Ovary (tissue), 9 donors: Measurements from ENCODE around the gene ANGPTL2. TPM values are rescaled to one million over a fixed set of nuclear protein-coding genes. Genes with fewer than 3 reads are reported as not detected.
A peak's percentile ranks its signal among the peaks of the same experiment; 100 is the strongest.

Experiments
- DNase-seq, 5 donors: peaks; one replicate each; pipeline ENCODE4 v3.0.0-alpha.2; 2019 to 2020
- H3K27ac ChIP-seq, 2 donors: fragments of 200-600 bp; one replicate each; pipeline versions ENCODE4 v1.5.1 to v1.8.0; 2019 to 2022
- H3K27me3 ChIP-seq: fragments of 200-600 bp; one replicate; pipeline ENCODE4 v1.8.0; 2022
- H3K36me3 ChIP-seq: fragments of 200-600 bp; sonication (generic); one replicate; pipeline ENCODE4 v1.5.1; 2019
- H3K4me1 ChIP-seq: one replicate; pipeline ENCODE4 v1.8.1; 2013; ENCODE audit warnings: mild to moderate bottlenecking, moderate library complexity; ENCODE audit not compliant: insufficient read depth
- H3K4me3 ChIP-seq: fragments of 200-600 bp; sonication (generic); one replicate; pipeline ENCODE4 v1.5.1; 2017
- H3K9me3 ChIP-seq, 2 donors: fragments of 200-600 bp in 1 of 2; sonication (generic) in 1 of 2; one replicate each; pipeline versions ENCODE4 v1.5.1 to v1.8.1; 2013 to 2019; ENCODE audit warnings: mild to moderate bottlenecking in 1 of 2, moderate library complexity in 1 of 2
- EP300 ChIP-seq: sonication (generic); formaldehyde crosslinking; IDR thresholded peaks from one replicate; pipeline ENCODE4 v1.6.1; 2017; ENCODE audit warnings: antibody characterized with exemption
- POLR2A ChIP-seq: fragments of 450-650 bp; IDR thresholded peaks from one replicate; pipeline ENCODE4 v1.6.1; 2017; ENCODE audit warnings: antibody characterized with exemption, mild to moderate bottlenecking, moderate library complexity
- WGBS, 3 donors: extraction: QIAGEN DNeasy Blood & Tissue Kit in 1 of 3; methylation state at CpG; one replicate each; pipeline versions ENCODE4 v1.1.5 to v1.1.7; 2013 to 2017; 5-methylcytosine and 5-hydroxymethylcytosine counted together
- intact Hi-C, 4 donors: fragments of 100-400 bp; cut with DNase I; formaldehyde crosslinking; loops; one replicate each; pipeline versions ENCODE4 v1.11.0 to v1.15.1; 2022 to 2023
- polyA plus RNA-seq, 2 donors: library from polyadenylated mRNA; stranded (reverse); fragments of 200-250 nt in 1 of 2; fragments of 350-450 nt in 1 of 2; fragmentation: Illumina TruSeq in 1 of 2; extraction: RNeasy Lipid Tissue Mini Kit (QIAGEN cat#74804) in 1 of 2; gene quantifications; one replicate each; pipeline ENCODE4 v1.2.3, GENCODE V29; 2013 to 2014
- total RNA-seq, 7 donors: library from RNA; depleted of rRNA in 2 of 7; stranded (reverse); fragments of >200 nt in 2 of 7; fragmentation: NEBNext Ultra II Directional in 3 of 7; extraction: Animal tissue kit (Norgen Biotek cat#: 25700) in 3 of 7; gene quantifications; one replicate each; pipeline versions ENCODE4 v1.1.0 to v1.2.4, GENCODE V29; 2016 to 2023
- TF ChIP-seq, protein P1 (sequence below), 3 donors: fragments of 450-650 bp in 2 of 3; fragments of 200-600 bp in 1 of 3; IDR thresholded peaks; one replicate each; pipeline versions ENCODE4 v1.5.1 to v1.8.0; 2016 to 2022; ENCODE audit warnings: antibody characterized with exemption in 3 of 3, mild to moderate bottlenecking in 1 of 3
- donor health status: DM: no; HTN: no; CAD: no; lungs with moderate emphysema.
- donor health status: DM: no; HTN: no; CAD: no.
- donor health status: Bipolar disorder and iron deficiency.
- donor health status: DM: yes; HTN: yes; CAD: no.
- donor health status: DM: no; HTN: no; CAD: no.
- donor health status: DM: yes; HTN: yes; CAD: no.

The ANGPTL2 gene
- total and polyA plus RNA-seq, 9 donors, result 9.8 to 114 (median 64.1) TPM

DNA sequence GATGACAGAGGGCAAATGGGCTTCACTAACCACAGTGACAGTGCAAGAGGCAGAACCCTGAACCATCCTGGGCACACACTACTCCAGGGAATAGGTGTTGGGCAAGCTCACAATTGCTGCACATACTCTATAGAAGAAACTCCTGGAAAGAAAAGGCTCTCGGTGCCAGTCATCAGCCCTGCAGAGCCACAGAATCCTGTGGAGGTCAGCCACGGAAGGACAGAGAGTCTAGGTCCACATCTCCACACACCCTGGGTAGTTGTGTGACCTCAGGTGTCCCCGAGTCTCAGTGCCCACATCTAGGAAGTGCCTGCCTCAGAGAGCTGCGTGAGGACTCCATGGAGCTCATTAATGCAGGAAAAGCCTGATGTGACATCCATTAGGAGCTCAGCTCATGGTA is 16.0 kb upstream of the ANGPTL2 start:
- TF ChIP-seq, protein P1, sequence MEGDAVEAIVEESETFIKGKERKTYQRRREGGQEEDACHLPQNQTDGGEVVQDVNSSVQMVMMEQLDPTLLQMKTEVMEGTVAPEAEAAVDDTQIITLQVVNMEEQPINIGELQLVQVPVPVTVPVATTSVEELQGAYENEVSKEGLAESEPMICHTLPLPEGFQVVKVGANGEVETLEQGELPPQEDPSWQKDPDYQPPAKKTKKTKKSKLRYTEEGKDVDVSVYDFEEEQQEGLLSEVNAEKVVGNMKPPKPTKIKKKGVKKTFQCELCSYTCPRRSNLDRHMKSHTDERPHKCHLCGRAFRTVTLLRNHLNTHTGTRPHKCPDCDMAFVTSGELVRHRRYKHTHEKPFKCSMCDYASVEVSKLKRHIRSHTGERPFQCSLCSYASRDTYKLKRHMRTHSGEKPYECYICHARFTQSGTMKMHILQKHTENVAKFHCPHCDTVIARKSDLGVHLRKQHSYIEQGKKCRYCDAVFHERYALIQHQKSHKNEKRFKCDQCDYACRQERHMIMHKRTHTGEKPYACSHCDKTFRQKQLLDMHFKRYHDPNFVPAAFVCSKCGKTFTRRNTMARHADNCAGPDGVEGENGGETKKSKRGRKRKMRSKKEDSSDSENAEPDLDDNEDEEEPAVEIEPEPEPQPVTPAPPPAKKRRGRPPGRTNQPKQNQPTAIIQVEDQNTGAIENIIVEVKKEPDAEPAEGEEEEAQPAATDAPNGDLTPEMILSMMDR (IDR thresholded peaks at IDR 0.05), result no peak
- TF ChIP-seq POLR2A (no peak), EP300 (no peak)
- intact Hi-C loops, result loop anchor here in 1 of 4 donors (5.0 kb wide), 1 partner anchor 44 kb away; no protein-coding TSS in a partner anchor
- Histone ChIP-seq H3K9me3 (no peaks in the 10 kb centered on the region), H3K27me3 (no peaks in the 10 kb centered on the region), H3K4me1 (peaks cover 9% of the 10 kb centered on the region), H3K36me3 (no peaks in the 10 kb centered on the region), H3K27ac (no peak overlapping the region), H3K4me3 (no peak overlapping the region)
- peak in 4 of 5 donors; percentile 5 to 12 (median 8) for DNase-seq
- WGBS, 3 donors, result 92 to 100% (median 98%) methylated on average over 4 of the region's 4 CpGs

DNA sequence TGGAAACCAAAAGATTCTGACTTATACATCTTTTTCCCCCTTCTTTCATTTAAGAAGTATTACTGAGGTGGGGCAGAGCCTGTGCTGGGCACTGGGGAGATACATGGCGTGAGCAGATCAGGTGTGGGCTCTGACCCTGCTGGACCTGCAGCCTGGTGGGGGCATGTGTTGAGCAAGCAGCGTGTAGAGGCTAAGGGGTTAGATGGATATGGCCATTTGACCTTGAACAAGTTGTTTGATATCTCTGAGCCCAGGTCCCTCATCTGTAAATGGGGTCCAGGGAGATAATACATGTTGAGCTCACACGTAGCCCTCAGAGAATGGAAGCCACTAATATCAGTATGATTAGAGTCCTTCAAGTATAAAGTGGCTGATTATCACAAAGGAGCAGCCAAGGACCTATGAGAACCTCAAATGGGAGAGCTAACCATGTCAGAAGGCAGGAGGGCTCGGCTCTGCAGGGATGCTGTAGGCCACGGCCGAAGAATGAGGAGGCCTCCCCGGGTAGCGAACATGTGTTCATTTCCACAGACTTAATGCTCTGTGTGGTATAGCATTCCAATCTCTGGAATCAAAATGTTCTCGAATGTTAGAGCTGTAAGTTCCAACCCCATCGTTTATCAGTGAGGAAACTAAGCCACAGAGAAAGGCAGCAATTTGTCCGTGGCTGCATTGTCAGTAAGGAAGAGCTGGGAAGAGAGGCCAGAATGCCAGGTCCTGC is 15.4 kb upstream of the ANGPTL2 start:
- no peaks in the 10 kb centered on the region for H3K9me3 ChIP-seq
- TF ChIP-seq, protein P1 (IDR thresholded peaks at IDR 0.05), result no peak
- TF ChIP-seq EP300, result no peak
- TF ChIP-seq POLR2A, result no peak
- WGBS, 3 donors, result 89 to 92% (median 92%) methylated on average over 11 of the region's 11 CpGs
- H3K27me3 ChIP-seq, result no peaks in the 10 kb centered on the region
- intact Hi-C loops, result loop anchor here in 1 of 4 donors (5.0 kb wide), 1 partner anchor 45 kb away; no protein-coding TSS in a partner anchor
- peak in 3 of 5 donors; percentile 5 to 13 (median 9) for DNase-seq
- H3K36me3 ChIP-seq, result no peaks in the 10 kb centered on the region
- H3K4me1 ChIP-seq, result peaks cover 13% of the 10 kb centered on the region
- H3K27ac ChIP-seq, result no peak overlapping the region
- no peak overlapping the region for H3K4me3 ChIP-seq

DNA sequence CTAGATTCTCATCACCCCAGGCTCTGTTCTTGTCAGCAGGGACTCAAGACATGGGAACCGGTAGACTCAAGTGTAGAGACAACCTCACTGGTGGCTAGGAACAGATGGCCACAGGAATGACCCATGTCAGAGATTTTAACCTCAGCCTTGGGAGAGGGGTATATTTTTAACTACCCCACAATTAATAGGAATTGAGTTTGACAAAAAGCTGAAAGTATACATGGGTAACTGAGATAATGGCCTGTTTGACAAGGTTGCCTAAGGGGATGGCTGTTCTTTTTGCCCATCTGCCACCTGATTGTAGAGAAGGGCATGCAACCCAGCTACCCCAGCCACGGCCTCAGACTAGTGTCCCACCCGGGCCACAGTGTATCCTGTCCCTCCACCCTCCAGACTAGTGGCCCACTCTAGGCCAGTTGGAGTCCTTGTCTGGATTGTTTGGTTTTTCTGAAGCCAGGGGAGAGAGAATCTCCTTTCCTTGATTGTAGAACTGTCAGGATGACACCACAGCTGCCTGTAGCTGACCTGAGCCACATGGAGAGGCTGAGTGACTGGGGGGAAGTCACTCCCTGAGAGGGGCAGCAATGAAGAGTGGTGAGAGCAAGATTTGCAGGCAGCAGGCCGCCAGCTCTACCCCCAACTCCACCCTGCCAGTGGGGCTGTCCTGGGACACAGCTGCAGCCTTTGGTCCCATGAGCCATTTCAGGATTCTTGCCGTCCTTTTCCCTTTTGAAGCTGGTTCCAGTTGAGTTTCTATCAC is 14.6 kb upstream of the ANGPTL2 start:
- TF ChIP-seq POLR2A, result no peak
- TF ChIP-seq, protein P1 (IDR thresholded peaks at IDR 0.05), result no peak
- no peak for TF ChIP-seq EP300
- intact Hi-C loops, result loop anchor here in 1 of 4 donors (5.0 kb wide), 1 partner anchor 45 kb away; no protein-coding TSS in a partner anchor
- H3K36me3 ChIP-seq, result no peaks in the 10 kb centered on the region
- no peak overlapping the region for H3K4me3 ChIP-seq
- DNase-seq, result peak; percentile 5 to 24 (median 12)
- no peaks in the 10 kb centered on the region for H3K9me3 ChIP-seq
- H3K4me1 ChIP-seq, result peaks cover 14% of the 10 kb centered on the region
- 95 to 97% (median 96%) methylated on average over 5 of the region's 5 CpGs for WGBS, 3 donors
- no peaks in the 10 kb centered on the region for H3K27me3 ChIP-seq
- no peak overlapping the region for H3K27ac ChIP-seq

DNA sequence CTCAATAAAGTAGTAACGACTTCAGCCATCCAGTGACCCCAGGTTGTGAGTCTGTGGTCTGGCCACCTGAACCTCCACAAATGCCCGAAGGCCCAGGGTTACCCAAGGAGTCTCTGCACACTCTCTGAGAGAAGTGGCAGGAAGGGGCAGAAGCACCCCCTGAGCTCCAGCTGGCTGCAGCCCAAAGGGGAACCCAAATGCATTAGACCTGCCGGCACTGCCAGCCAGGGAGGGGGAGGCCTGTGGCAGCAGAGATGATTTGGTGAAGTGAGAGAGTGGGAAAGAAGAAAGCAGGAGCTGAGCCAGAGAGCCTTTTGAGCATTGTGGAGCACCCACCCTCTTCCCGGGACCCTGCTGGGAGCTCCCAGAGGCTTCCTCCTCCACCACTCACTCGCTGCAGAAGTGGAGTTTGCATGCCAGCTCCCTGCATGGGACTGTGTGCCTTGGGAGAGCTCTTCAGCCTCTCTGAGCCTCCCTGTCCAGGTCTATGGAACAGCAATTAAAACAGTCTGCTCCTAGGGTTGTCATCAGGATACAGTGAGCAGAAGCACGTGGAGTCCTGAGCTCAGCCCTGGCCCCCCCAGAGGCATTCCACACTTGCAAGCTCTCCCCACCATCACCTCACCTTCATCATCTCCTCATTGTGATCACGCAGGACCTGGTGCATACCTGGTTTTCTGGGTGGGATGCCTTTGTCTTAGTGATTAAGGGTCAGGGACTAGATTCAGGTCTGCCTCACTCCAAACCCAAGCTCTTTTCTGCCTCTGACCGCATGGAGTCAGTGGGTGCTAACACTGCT is 13.8 kb upstream of the ANGPTL2 start:
- DNase-seq, result peak; percentile 8 to 33 (median 26)
- TF ChIP-seq, protein P1 (IDR thresholded peaks at IDR 0.05), result no peak
- TF ChIP-seq EP300, result no peak
- TF ChIP-seq POLR2A, result no peak
- Histone ChIP-seq H3K9me3 (no peaks in the 10 kb centered on the region), H3K27ac (no peak overlapping the region), H3K27me3 (no peaks in the 10 kb centered on the region), H3K4me3 (no peak overlapping the region), H3K36me3 (no peaks in the 10 kb centered on the region), H3K4me1 (peaks cover 14% of the 10 kb centered on the region)
- intact Hi-C loops, result loop anchor here in 1 of 4 donors (5.0 kb wide), 1 partner anchor 46 kb away; no protein-coding TSS in a partner anchor
- WGBS, 3 donors, result 75 to 80% (median 79%) methylated on average over 8 of the region's 8 CpGs
